GM11168 (cell line): ENCODE data around the gene FYN.

Experiments used
- in situ Hi-C: fragments of 300-500 bp; cut with MboI; formaldehyde crosslinking; loops from one replicate; pipeline ENCODE4 v1.12.0; 2022; ENCODE audit warnings: low sequenced_read_pairs; ENCODE audit not compliant: unreplicated experiment

FYN gene

GRCh38 chr6:111720931-111721496 lies 152.2 kb downstream of the FYN start:
- in situ Hi-C loops = loop anchor here (10.0 kb wide), 1 partner anchor 144 kb away; no protein-coding TSS in a partner anchor

- in situ Hi-C loops = no loop called here
Observed at GRCh38 chr6:111718990-111719389, 154.3 kb downstream of the FYN start.

GRCh38 chr6:111718326-111718725 lies 154.9 kb downstream of the FYN start:
- in situ Hi-C loops = no loop called here

GRCh38 chr6:111717621-111718020 lies 155.6 kb downstream of the FYN start:
- in situ Hi-C loops = no loop called here

GRCh38 chr6:111716325-111716724 lies 156.9 kb downstream of the FYN start:
- in situ Hi-C loops = no loop called here

GRCh38 chr6:111715321-111715720 lies 157.9 kb downstream of the FYN start:
- in situ Hi-C loops = no loop called here

- in situ Hi-C loops = no loop called here
Observed at GRCh38 chr6:111714416-111715270, 158.6 kb downstream of the FYN start.

- in situ Hi-C loops = no loop called here
Observed at GRCh38 chr6:111713811-111714210, 159.4 kb downstream of the FYN start.

GRCh38 chr6:111713236-111713635 lies 160.0 kb downstream of the FYN start:
- in situ Hi-C loops = no loop called here

- in situ Hi-C loops = no loop called here
Observed at GRCh38 chr6:111711984-111712752, 161.1 kb downstream of the FYN start.

- in situ Hi-C loops = no loop called here
Observed at GRCh38 chr6:111711476-111711875, 161.8 kb downstream of the FYN start.

- in situ Hi-C loops = no loop called here
Observed at GRCh38 chr6:111710911-111711310, 162.3 kb downstream of the FYN start.

GRCh38 chr6:111710439-111710838 lies 162.8 kb downstream of the FYN start:
- in situ Hi-C loops = no loop called here

- in situ Hi-C loops = no loop called here
Observed at GRCh38 chr6:111709615-111710398, 163.4 kb downstream of the FYN start.

- in situ Hi-C loops = no loop called here
Observed at GRCh38 chr6:111709201-111709600, 164.1 kb downstream of the FYN start.

- in situ Hi-C loops = no loop called here
Observed at GRCh38 chr6:111707773-111708172, 165.5 kb downstream of the FYN start.

GRCh38 chr6:111706841-111707391 lies 166.3 kb downstream of the FYN start:
- in situ Hi-C loops = no loop called here

GRCh38 chr6:111703723-111704122 lies 169.5 kb downstream of the FYN start:
- in situ Hi-C loops = loop anchor here (5.0 kb wide), 1 partner anchor 299 kb away; no protein-coding TSS in a partner anchor

GRCh38 chr6:111702268-111702667 lies 171.0 kb downstream of the FYN start:
- in situ Hi-C loops = loop anchor here (5.0 kb wide), 1 partner anchor 300 kb away; no protein-coding TSS in a partner anchor

- in situ Hi-C loops = loop anchor here (5.0 kb wide), 1 partner anchor 301 kb away; no protein-coding TSS in a partner anchor
Observed at GRCh38 chr6:111701146-111701545, 172.1 kb downstream of the FYN start.
